NT2/D1 (cell line): ENCODE data around the gene ALDH3B1.
A peak's percentile ranks its signal among the peaks of the same experiment; 100 is the strongest.

Source experiments
- DNase-seq: peaks from one replicate; pipeline ENCODE4 v3.0.0-alpha.2; 2011; ENCODE audit warnings: low read depth, low spot score
- H3K27me3 ChIP-seq: 2 replicates; pipeline ENCODE4 v1.6.0; 2011; ENCODE audit warnings: mild to moderate bottlenecking; ENCODE audit not compliant: insufficient read length, insufficient read depth
- H3K36me3 ChIP-seq: 2 replicates; pipeline ENCODE4 v1.6.1; 2011; ENCODE audit warnings: mild to moderate bottlenecking, low read length, mixed read lengths; ENCODE audit not compliant: insufficient read depth, insufficient read length
- H3K4me1 ChIP-seq: 2 replicates; pipeline ENCODE4 v1.5.1; 2011; ENCODE audit not compliant: insufficient read depth, insufficient read length
- H3K4me3 ChIP-seq: 2 replicates; pipeline ENCODE4 v1.5.1; 2011; ENCODE audit warnings: low read depth; ENCODE audit not compliant: insufficient read length
- H3K9ac ChIP-seq: 2 replicates; pipeline ENCODE4 v1.6.0; 2011; ENCODE audit warnings: low read depth; ENCODE audit not compliant: insufficient read length
- H3K9me3 ChIP-seq: 2 replicates; pipeline ENCODE4 v1.5.1; 2011; ENCODE audit warnings: mild to moderate bottlenecking, low read length; ENCODE audit not compliant: insufficient read depth
- SUZ12 ChIP-seq: IDR thresholded peaks from 2 replicates; pipeline ENCODE4 v1.6.1; 2011; ENCODE audit not compliant: insufficient read length, insufficient read depth; ENCODE audit errors: extremely low read depth
- YY1 ChIP-seq: IDR thresholded peaks from 2 replicates; pipeline ENCODE4 v1.6.1; 2011; ENCODE audit not compliant: insufficient read length, insufficient read depth
- ZNF274 ChIP-seq: IDR thresholded peaks from 2 replicates; pipeline ENCODE4 v1.6.1; 2011; ENCODE audit warnings: mild to moderate bottlenecking, low read depth, low read length

Gene ALDH3B1

DNA sequence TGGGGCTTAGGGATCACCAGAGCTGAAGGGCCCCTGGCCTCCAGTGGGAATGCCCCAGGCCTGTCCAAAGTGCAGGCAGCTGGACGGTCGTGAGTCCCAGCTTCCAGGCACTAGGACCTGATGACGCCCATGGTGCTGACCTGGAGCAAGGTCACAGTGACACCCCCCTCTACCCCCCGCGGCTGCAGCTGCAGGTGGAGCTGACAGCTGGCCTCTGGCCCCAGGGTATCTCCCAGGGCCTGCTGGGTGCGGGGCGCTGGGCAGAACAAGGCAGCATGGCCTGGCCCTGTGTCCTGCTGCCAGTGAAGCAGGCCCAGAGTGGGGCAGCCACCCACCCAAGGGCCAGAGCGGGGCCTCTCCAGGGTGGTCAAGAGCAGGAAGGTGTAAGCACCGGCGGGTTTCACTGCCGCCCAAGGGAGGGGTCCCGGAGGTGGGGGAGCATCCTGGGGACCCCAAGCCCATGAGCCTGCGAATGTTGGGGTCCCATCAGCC lies 28.1 kb downstream of the ALDH3B1 start:
- H3K4me1 ChIP-seq: peaks cover 39% of the 10 kb centered on the region
- no peaks in the 10 kb centered on the region for H3K27me3 ChIP-seq
- DNase-seq: no peak
- no peak for TF ChIP-seq SUZ12
- TF ChIP-seq ZNF274: no peak
- TF ChIP-seq YY1: no peak
- H3K9ac ChIP-seq: peak overlapping the region; percentile 95
- peak overlapping the region; percentile 69 for H3K4me3 ChIP-seq
- H3K36me3 ChIP-seq: peaks cover 39% of the 10 kb centered on the region
- no peaks in the 10 kb centered on the region for H3K9me3 ChIP-seq

DNA sequence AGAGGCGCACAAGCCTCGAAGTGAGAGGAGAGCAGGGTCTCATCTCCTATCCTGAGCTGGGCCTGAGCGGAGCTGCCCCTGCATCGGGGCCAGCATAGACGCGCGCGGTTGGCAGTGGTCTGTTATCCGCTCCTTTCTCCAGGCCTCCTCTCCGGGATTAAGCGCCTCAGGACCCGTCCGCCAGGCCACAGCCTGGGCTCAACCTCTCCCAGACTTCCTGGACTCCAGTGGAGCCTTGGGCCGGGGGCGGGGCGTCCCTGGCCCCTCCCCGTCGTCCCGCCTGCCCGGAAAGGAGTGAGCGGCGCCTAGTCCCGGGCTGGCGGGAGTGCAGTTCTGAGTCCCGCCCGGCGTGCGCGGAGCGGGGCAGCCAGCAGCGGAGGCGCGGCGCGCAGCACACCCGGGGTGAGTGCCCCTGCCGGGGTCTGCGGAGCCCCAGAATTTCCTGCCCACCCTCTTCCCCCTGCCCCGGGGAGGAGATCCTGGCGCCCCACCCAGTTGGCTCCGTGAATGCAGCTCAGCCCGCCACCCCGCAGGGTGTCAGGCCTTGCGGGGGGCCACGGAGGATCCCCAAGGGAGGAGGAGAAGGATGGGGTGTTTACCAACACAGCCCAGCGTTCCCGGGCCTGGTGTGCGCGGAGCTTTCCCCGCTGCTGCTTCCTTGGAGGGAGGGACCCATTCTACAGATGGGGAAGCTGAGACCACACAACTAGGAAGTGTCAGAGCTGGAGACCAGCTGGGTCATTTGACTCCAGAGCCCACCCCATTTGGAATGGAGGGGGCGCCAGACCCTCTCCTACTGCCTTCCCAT lies 28.8 kb downstream of the ALDH3B1 start, which contains the start of gene TCIRG1:
TCIRG1 (plus strand) TSS at position 308 of the 808 bp plus-strand sequence. CDS start 2,247 bp downstream, outside the sequence.
- peaks cover 33% of the 10 kb centered on the region for H3K36me3 ChIP-seq
- TF ChIP-seq YY1: no peak
- TF ChIP-seq ZNF274: no peak
- TF ChIP-seq SUZ12: no peak
- peak within 1 kb of the TSS; percentile 95 for H3K9ac ChIP-seq
- DNase-seq: peak; percentile 64
- peaks cover 41% of the 10 kb centered on the region for H3K4me1 ChIP-seq
- no peaks in the 10 kb centered on the region for H3K27me3 ChIP-seq
- H3K4me3 ChIP-seq: peak within 1 kb of the TSS; percentile 69
- H3K9me3 ChIP-seq: no peaks in the 10 kb centered on the region

DNA sequence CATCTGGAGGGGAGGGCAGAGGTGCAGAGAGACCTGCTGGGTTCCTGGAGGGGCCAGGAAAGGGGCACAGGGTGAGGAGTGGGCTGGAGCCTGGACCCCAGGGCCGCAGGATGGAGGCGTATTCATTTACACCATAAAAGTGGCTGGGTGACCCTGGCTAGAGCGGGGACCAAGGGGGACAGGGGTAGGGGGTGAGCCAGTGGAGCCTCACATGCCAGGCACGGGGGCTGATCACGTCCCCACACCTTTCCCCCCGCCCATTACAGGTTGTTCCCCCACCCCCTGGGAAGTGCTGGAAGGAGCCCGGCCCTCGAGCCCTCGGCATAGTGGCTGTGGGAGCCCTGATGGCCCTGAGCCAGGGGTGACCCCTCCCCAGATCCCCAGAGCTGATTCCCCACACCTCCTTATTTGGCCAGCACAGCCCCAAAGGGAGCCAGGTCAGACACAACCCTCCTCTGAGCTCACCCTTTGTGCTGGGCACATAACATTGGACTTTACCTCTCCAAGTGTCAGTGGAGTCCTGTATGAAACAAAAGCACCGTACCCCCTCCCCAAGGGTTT lies 29.5 kb downstream of the ALDH3B1 start:
- Histone ChIP-seq H3K27me3 (no peaks in the 10 kb centered on the region), H3K4me1 (peaks cover 46% of the 10 kb centered on the region), H3K36me3 (peaks cover 33% of the 10 kb centered on the region), H3K9me3 (no peaks in the 10 kb centered on the region), H3K4me3 (peak overlapping the region; percentile 69), H3K9ac (peak overlapping the region; percentile 95)
- no peak for DNase-seq
- TF ChIP-seq SUZ12 (no peak), YY1 (no peak), ZNF274 (no peak)

DNA sequence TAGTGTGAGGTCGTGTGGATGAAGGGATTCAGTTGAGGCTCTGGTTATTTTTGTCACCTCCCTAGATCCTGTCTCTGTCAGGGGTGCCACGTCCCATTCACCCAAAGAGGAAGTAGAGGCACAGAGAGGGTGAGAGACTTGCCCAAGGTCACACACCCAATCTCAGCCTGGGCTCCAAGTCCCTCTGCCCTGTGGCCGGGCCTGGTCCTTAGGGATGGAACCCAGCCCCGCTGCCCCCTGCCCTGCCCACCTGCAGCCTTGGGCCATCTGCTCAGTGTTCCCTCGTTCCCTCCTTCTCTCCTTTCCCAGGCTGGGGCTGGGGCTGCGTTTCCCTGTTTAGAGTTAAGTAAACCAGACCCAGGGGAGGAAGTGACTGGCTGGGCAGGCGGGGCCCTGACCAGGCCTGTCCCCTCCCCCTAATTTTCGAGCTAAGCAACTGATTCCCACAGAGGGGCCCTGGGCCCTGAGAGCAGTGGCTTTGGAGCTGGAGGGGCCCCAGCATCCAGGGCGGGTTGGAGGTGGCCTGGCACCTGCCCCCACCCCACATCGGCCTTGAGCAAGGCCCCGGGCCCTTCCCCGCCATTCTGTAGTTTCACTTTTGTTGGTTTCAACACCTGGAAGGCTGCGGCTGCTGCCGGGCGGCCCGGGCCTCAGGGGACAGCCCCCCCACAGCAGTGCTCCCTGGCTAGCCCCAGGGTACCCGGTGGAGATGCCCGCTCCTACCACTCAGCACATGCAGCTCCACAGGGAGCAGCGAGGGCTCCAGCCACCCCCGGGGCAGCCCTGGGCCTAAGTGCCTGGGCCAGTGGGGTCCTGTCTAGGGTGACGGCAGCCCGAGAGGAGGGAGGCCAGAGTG lies 30.2 kb downstream of the ALDH3B1 start:
- H3K27me3 ChIP-seq: no peaks in the 10 kb centered on the region
- peaks cover 35% of the 10 kb centered on the region for H3K36me3 ChIP-seq
- DNase-seq: no peak
- H3K9ac ChIP-seq: peak overlapping the region; percentile 67
- peaks cover 46% of the 10 kb centered on the region for H3K4me1 ChIP-seq
- no peaks in the 10 kb centered on the region for H3K9me3 ChIP-seq
- no peak overlapping the region for H3K4me3 ChIP-seq
- TF ChIP-seq YY1 (no peak), ZNF274 (no peak), SUZ12 (no peak)

DNA sequence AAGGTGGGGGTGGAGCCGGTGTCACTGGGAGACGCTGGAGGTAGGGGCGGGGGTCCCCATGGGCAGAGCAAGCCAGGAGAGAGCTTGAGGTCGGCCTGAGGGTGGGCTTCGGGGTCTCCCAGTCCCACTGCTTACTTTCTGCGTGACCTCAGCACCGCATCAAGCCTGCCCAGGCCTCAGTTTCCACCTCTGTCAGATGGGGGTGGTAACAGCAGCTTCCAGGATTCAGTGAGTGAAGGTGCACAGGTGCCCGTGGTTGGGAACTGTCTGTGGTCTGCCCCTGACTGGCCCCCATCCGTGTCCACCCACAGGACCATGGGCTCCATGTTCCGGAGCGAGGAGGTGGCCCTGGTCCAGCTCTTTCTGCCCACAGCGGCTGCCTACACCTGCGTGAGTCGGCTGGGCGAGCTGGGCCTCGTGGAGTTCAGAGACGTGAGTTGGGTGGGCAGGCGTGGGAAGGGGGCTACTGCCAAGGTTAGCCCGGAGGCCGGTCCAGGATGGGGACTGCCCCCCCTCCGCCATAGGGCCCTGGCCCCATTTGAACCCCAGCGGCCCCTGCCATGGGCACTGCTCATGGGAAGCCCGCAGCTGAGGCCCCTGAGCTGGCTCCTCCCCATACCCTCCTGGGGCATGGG lies 30.9 kb downstream of the ALDH3B1 start:
- DNase-seq: no peak
- no peaks in the 10 kb centered on the region for H3K9me3 ChIP-seq
- H3K9ac ChIP-seq: peak overlapping the region; percentile 56
- H3K4me1 ChIP-seq: peaks cover 46% of the 10 kb centered on the region
- H3K36me3 ChIP-seq: peaks cover 29% of the 10 kb centered on the region
- no peak overlapping the region for H3K4me3 ChIP-seq
- H3K27me3 ChIP-seq: no peaks in the 10 kb centered on the region
- TF ChIP-seq YY1 (no peak), SUZ12 (no peak), ZNF274 (no peak)

DNA sequence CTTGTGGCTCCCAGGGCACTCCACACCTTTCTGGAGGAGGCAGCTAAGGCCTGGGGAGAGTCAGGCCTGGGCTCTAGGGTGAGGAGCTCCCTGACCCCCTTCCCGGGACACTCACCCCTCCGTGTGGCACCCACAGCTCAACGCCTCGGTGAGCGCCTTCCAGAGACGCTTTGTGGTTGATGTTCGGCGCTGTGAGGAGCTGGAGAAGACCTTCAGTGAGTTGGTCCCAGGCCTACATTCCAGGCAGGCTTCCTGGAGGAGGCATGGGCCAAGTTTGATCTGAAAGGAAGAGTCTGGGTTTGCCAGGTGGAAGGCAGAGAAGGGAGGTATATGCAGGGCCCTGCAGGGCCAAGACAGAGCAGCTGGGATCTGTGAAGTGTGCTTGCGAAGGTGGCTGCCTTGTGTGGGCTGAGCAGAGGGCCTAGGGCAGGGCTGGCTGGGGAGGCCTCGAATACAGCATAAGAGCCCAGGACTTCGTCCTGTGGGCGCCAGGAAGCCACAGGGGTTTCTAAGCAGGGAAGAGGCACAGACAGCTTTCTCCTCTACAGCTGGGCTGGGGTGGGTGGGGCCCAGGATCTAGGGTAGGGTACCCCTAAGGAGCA lies 31.6 kb downstream of the ALDH3B1 start:
- no peak for TF ChIP-seq YY1
- no peak for TF ChIP-seq ZNF274
- TF ChIP-seq SUZ12: no peak

More for the DNA sequence above, 31.6 kb downstream of the ALDH3B1 start:
- peaks cover 29% of the 10 kb centered on the region for H3K36me3 ChIP-seq
- no peaks in the 10 kb centered on the region for H3K27me3 ChIP-seq
- no peak for DNase-seq
- H3K4me3 ChIP-seq: no peak overlapping the region
- H3K4me1 ChIP-seq: peaks cover 46% of the 10 kb centered on the region
- H3K9ac ChIP-seq: peak overlapping the region; percentile 28
- no peaks in the 10 kb centered on the region for H3K9me3 ChIP-seq
